SK-N-MC (cell line): Measurements from ENCODE around the gene CUEDC2.

Experiments used
- DNase-seq: peaks from one replicate; pipeline ENCODE4 v3.0.0-alpha.2; 2011; ENCODE audit warnings: low read depth, low spot score
- H3K27ac ChIP-seq: fragments of 200-600 bp; sonication (generic); 2 replicates; pipeline ENCODE4 v1.5.1; 2016; ENCODE audit warnings: mixed run types
- H3K36me3 ChIP-seq: fragments of 200-600 bp; sonication (generic); 2 replicates; pipeline ENCODE4 v1.6.1; 2017; ENCODE audit warnings: antibody characterized with exemption, low read length, mixed read lengths; ENCODE audit not compliant: insufficient read depth
- H3K4me3 ChIP-seq: fragments of 200-600 bp; sonication (generic); 2 replicates; pipeline ENCODE4 v1.5.1; 2016
- H3K9ac ChIP-seq: fragments of 200-600 bp; sonication (generic); 2 replicates; pipeline ENCODE4 v1.8.0; 2017; ENCODE audit warnings: mixed run types, mixed read lengths; ENCODE audit not compliant: insufficient read length
- H3K9me3 ChIP-seq: fragments of 200-600 bp; sonication (generic); 2 replicates; pipeline ENCODE4 v1.6.1; 2017; ENCODE audit warnings: low read depth, mild to moderate bottlenecking, antibody characterized with exemption, low read length, moderate library complexity, mixed read lengths
- EZH2 ChIP-seq: fragments of 200-600 bp; sonication (generic); IDR thresholded peaks from one replicate; pipeline ENCODE4 v1.6.1; 2017; ENCODE audit warnings: antibody characterized with exemption
- FOXP2 ChIP-seq: optimal IDR thresholded peaks from 2 replicates; pipeline ENCODE3; 2011; ENCODE audit warnings: mild to moderate bottlenecking, moderate library complexity; ENCODE audit not compliant: insufficient read depth; ENCODE audit errors: extremely low read length, control extremely low read depth
- POLR2AphosphoS5 ChIP-seq: IDR thresholded peaks from 2 replicates; pipeline ENCODE4 v1.6.1; 2012; ENCODE audit warnings: mild to moderate bottlenecking, low read depth, low read length, borderline replicate concordance

The CUEDC2 gene

DNA sequence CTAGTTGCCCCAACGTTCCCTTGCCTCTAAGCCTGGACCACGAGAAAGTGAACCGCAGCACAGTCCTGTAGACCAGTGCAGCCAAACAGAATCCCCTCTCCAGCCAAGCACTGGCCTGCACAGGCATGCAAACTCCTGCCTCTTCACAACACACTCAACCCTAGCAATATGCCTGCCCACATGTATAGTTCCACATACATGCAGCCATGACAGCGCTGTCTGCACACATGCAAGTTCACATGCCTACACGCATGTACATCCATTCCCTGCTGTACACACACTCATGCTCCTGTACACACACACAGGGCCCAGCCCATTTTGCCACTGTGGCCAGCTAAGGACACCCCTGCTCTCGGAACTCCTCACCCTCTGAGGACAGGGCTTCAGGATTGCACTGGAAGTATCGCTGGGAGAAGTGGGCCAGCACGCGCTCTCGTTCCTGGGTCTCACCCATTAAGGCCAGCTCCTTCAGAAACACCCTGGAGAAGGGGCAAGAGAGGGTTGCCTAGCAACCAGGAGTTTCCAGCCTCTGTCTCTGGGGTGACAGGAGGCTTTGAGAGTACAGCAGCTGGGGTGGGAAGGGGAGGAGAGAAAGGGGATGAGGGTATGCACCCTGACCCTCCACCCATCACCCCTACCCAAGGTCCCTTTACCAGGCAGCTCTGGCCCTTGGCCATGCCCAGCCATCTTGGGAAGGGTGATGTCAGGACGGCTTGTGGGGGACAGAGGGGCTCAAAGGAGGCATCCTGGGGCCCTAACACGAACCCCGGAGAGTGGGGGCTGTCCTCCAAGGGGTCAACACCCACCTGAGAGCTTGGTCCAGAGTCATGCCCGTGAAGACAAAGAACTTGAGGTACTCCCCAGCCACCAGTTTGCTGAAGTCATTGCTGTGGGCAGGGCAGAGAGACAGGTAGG lies 20.8 kb downstream of the CUEDC2 start:
- TF ChIP-seq POLR2AphosphoS5 = no peak
- TF ChIP-seq FOXP2 = no peak
- Histone ChIP-seq H3K27ac (no peak overlapping the region), H3K9ac (no peak overlapping the region), H3K36me3 (no peaks in the 10 kb centered on the region), H3K9me3 (no peaks in the 10 kb centered on the region), H3K4me3 (no peak overlapping the region)
- DNase-seq = no peak

- no peaks in the 10 kb centered on the region for H3K36me3 ChIP-seq
These were observed 21.8 kb downstream of the CUEDC2 start for GRCh38 chr10:102410429-102411073.

GRCh38 chr10:102409604-102410428 lies 22.6 kb downstream of the CUEDC2 start:
- H3K9me3 ChIP-seq = no peaks in the 10 kb centered on the region
- DNase-seq = no peak
- peak overlapping the region; percentile 71 for H3K4me3 ChIP-seq
- H3K9ac ChIP-seq = no peak overlapping the region
- TF ChIP-seq EZH2 (no peak), POLR2AphosphoS5 (no peak), FOXP2 (no peak)
- H3K36me3 ChIP-seq = no peaks in the 10 kb centered on the region
- H3K27ac ChIP-seq = peak overlapping the region; percentile 19; the same call in 1 of the 2 replicates

More at GRCh38 chr10:102410429-102411073, 21.8 kb downstream of the CUEDC2 start:
- TF ChIP-seq POLR2AphosphoS5 (peak; percentile 49; the same call in 1 of the 2 replicates), EZH2 (no peak)
- Histone ChIP-seq H3K4me3 (peak overlapping the region; percentile 71), H3K9ac (no peak overlapping the region), H3K27ac (peak overlapping the region; percentile 19; the same call in 1 of the 2 replicates), H3K9me3 (no peaks in the 10 kb centered on the region)
- no peak for DNase-seq

- H3K36me3 ChIP-seq = no peaks in the 10 kb centered on the region
- H3K4me3 ChIP-seq = peak overlapping the region; percentile 71
- no peak for DNase-seq
- no peak for TF ChIP-seq EZH2
- no peak for TF ChIP-seq FOXP2
- no peak for TF ChIP-seq POLR2AphosphoS5
- no peaks in the 10 kb centered on the region for H3K9me3 ChIP-seq
- H3K27ac ChIP-seq = no peak overlapping the region
- H3K9ac ChIP-seq = no peak overlapping the region
These were observed 23.4 kb downstream of the CUEDC2 start for GRCh38 chr10:102408728-102409603.

GRCh38 chr10:102408131-102408727 lies 24.1 kb downstream of the CUEDC2 start:
- H3K9me3 ChIP-seq = no peaks in the 10 kb centered on the region
- H3K36me3 ChIP-seq = no peaks in the 10 kb centered on the region
- H3K27ac ChIP-seq = no peak overlapping the region
- no peak for DNase-seq
- no peak for TF ChIP-seq FOXP2
- no peak for TF ChIP-seq EZH2
- TF ChIP-seq POLR2AphosphoS5 = no peak
- H3K9ac ChIP-seq = no peak overlapping the region
- H3K4me3 ChIP-seq = peak overlapping the region; percentile 71

DNA sequence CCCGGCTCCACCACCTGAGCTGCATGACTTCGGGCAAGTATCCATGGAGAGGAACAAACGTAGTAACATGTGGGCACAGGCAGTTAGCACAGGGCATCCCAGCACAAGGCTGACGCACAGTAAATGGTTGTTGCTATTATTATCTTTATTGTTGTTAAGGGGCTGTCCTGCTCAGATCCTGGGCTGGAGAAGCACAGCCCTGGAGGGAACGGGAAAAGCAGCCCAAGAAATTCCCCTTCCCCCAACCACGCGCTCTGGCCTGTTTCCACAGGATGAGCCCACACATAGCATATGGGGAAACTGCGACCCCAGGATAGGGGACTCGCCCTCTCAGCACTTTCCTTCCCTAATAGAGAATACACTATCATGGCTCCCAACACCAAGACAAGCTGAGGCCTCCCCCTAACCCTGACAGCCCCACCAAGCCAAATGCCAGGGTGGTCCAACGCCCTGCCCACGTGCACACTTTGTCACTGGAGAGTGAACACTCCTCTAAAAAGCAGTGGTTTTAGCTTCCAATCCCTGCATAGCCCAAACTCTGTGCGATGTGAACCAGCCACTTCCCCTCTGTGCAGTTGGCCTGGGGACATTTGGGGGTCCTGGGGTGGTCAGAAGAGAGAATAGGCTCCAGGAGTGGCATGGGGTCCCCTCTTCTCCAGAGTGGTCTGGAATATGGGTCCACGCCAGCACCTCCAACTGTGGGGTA lies 24.8 kb downstream of the CUEDC2 start:
- Histone ChIP-seq H3K36me3 (no peaks in the 10 kb centered on the region), H3K4me3 (no peak overlapping the region), H3K9me3 (no peaks in the 10 kb centered on the region), H3K27ac (no peak overlapping the region), H3K9ac (no peak overlapping the region)
- no peak for DNase-seq
- no peak for TF ChIP-seq FOXP2
- TF ChIP-seq EZH2 = no peak
- no peak for TF ChIP-seq POLR2AphosphoS5

DNA sequence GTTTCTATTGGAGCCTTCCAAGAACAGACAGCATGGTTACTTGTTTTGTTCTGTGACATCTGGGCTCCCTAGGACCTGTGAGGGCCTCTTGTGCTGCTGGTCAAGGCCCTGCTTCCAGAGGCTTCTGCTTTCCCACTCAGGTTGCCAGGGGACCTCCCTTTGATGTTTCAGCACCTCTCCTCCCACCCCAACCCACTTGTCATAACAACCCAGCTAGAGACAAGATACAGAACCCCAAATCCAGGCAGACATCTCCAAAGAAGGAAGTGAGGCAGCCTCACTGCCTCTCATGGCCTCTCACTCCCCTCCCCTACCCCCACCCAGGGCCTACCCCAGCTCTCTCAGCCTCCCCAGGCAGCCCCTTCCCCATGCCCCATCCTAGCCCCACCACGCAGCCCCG lies 25.6 kb downstream of the CUEDC2 start:
- H3K9me3 ChIP-seq = no peaks in the 10 kb centered on the region
- no peaks in the 10 kb centered on the region for H3K36me3 ChIP-seq
- H3K4me3 ChIP-seq = no peak overlapping the region
- no peak for DNase-seq
- no peak overlapping the region for H3K27ac ChIP-seq
- TF ChIP-seq EZH2 = no peak
- TF ChIP-seq POLR2AphosphoS5 = no peak
- no peak for TF ChIP-seq FOXP2
- H3K9ac ChIP-seq = no peak overlapping the region
